DND-41 (cell line): ENCODE measurements around the gene PDE3B.

Source experiments
- EZH2 ChIP-seq: IDR thresholded peaks from 3 replicates; pipeline ENCODE4 v1.6.1; 2012; ENCODE audit warnings: borderline replicate concordance, low read depth, mild to moderate bottlenecking, moderate library complexity, low read length, inconsistent platforms; ENCODE audit not compliant: severe bottlenecking
- TF ChIP-seq, protein P1 (sequence below): IDR thresholded peaks from 2 replicates; pipeline ENCODE4 v1.5.1; 2012; ENCODE audit warnings: borderline replicate concordance, low read length, moderate library complexity, mild to moderate bottlenecking; ENCODE audit not compliant: poor library complexity, severe bottlenecking; ENCODE audit errors: extremely low read depth

DNA sequence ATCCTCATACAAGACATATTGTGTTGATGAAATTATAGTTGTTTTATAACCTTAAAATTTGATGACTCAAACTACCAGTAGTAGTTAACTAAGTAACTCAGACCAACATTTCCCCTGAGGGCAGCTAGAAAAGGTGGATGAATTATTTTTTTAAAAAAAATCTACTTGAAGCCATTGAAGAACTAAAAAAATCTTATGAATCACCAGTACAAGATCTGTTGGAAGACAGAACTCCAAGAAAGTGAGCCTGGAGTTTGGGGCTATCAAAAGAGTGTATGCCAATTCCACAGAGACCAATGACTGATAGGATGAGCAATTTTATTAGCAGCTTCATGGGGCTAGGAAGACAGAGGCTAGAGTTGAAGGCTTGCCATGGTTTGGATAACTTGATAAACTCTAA is 176.0 kb downstream of the PDE3B start:
- TF ChIP-seq, protein P1, sequence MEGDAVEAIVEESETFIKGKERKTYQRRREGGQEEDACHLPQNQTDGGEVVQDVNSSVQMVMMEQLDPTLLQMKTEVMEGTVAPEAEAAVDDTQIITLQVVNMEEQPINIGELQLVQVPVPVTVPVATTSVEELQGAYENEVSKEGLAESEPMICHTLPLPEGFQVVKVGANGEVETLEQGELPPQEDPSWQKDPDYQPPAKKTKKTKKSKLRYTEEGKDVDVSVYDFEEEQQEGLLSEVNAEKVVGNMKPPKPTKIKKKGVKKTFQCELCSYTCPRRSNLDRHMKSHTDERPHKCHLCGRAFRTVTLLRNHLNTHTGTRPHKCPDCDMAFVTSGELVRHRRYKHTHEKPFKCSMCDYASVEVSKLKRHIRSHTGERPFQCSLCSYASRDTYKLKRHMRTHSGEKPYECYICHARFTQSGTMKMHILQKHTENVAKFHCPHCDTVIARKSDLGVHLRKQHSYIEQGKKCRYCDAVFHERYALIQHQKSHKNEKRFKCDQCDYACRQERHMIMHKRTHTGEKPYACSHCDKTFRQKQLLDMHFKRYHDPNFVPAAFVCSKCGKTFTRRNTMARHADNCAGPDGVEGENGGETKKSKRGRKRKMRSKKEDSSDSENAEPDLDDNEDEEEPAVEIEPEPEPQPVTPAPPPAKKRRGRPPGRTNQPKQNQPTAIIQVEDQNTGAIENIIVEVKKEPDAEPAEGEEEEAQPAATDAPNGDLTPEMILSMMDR = no peak
- no peak for TF ChIP-seq EZH2
